Jurkat, Clone E6-1 (cell line): ENCODE results near the gene IL5RA.

ENCODE experiments used
- DNase-seq: peaks from one replicate; pipeline ENCODE4 v3.0.0-alpha.2; 2011; ENCODE audit warnings: low read depth, low spot score
- H3K4me3 ChIP-seq: 2 replicates; pipeline ENCODE4 v1.5.1; 2011; ENCODE audit warnings: mild to moderate bottlenecking, low read length, control low read depth, moderate library complexity

Gene IL5RA

DNA sequence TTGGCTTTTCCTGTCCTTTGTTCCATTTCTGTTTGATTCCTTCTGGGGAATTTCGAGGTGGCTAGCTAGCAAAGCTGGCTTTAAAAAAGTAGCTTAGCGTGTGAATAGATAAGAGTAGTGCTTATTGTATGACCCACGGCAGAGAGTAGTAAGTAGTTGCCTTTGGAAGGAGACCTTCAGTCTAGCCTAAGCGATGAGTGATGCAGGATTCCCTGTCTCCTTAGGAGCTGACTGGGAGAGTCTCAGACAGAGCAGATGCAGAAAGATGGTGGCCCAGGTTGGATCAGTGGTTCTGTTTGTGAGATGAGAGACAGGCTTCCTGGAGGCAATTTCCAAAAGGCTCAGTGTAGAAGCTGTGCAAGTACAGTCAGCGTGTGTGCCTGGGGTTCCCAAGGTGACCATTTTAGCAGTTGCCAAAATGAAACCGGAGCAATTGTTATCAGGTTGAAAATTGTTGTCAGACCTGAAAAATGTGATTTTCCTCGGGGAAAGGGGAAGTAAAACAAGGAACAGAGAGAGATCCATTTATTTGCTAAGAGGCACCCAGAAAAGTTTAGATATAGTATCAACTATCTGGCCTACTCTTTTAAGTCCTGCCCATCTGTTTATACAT lies 681 bp upstream of the IL5RA start:
- DNase-seq, result no peak
- H3K4me3 ChIP-seq, result no peak overlapping the region

- no peak overlapping the region for H3K4me3 ChIP-seq
- no peak for DNase-seq
These were observed 521 bp downstream of the IL5RA start for GRCh38 chr3:3109407-3110298.

DNA sequence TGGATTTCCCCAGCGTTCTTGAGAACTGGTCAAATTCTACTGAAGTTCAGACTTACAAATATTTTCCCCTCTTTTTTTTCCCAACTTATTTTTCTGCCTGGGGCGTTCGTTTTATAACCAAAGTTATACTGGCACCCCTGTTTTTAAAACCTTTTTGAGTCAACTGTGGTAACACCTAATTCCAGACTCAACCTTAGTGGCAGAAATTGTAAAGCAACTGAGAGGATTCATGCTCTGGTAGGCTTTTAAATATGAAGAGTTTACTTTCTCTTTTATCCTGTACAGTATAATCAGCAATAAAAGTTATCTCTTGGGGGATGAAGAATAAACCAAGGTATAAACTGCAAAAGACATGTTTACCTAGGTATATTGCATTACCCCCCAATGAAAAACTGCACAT lies 2.3 kb downstream of the IL5RA start:
- no peak for DNase-seq
- H3K4me3 ChIP-seq, result no peak overlapping the region

GRCh38 chr3:3107181-3107580 lies 3.0 kb downstream of the IL5RA start:
- no peak for DNase-seq

DNA sequence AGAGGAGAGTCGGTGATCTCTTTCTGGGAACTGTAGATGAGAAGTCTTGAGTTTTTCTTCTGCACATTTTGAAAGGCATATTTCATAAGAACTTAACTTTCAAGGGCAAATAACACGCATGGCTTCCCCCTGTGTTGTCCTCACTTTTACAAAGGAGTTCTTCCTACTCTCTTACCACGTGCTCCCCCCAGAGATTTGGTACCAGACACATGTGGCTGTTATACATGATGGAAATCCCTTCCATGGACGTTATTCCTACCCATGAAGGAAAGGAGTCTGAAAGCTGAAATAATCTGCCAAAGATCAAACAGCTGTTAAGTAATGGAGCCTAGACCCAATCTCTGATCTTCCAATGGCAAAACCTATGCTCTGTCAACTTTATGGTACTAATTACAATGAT lies 4.4 kb downstream of the IL5RA start:
- DNase-seq, result no peak
- no peak overlapping the region for H3K4me3 ChIP-seq

More at GRCh38 chr3:3107181-3107580, 3.0 kb downstream of the IL5RA start:
- no peak overlapping the region for H3K4me3 ChIP-seq

DNA sequence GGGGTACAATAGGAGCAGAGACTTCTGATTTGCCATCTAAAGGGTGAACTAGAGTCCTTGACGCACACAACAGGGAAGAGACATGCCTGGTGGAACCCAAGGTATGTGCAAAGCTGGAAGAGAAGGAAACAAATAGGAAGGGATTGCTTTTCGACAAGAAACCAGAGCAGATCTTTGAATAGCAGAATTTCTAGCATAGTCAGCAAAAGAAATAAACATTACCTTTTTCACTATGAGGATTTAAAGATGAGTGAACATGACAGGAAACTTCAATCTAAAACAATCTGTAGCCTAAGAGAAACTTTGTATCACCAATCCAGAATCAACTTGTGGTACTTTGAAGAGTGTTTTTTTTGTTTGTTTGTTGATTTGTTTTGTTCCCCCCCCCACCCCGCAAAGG lies 4.9 kb downstream of the IL5RA start:
- DNase-seq, result no peak
- H3K4me3 ChIP-seq, result no peak overlapping the region

DNA sequence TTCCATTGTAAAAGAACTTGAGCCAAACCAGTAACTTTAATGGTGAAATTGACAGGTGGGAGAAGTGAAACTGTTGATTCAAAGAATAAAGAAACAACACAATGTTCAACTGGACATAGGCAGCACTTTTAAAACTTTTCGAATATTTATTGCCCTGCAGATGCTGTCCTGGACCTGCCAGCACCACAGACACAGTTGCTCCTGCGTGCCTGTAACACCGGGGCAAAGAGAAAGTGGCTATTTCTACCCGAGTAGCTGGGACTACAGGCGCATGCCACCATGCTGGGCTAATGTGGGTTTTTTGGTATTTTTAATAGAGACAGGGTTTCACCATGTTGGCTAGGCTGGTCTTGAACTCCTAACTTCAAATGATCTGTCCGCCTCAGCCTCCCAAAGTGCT lies 7.4 kb downstream of the IL5RA start:
- no peak overlapping the region for H3K4me3 ChIP-seq
- DNase-seq, result no peak

DNA sequence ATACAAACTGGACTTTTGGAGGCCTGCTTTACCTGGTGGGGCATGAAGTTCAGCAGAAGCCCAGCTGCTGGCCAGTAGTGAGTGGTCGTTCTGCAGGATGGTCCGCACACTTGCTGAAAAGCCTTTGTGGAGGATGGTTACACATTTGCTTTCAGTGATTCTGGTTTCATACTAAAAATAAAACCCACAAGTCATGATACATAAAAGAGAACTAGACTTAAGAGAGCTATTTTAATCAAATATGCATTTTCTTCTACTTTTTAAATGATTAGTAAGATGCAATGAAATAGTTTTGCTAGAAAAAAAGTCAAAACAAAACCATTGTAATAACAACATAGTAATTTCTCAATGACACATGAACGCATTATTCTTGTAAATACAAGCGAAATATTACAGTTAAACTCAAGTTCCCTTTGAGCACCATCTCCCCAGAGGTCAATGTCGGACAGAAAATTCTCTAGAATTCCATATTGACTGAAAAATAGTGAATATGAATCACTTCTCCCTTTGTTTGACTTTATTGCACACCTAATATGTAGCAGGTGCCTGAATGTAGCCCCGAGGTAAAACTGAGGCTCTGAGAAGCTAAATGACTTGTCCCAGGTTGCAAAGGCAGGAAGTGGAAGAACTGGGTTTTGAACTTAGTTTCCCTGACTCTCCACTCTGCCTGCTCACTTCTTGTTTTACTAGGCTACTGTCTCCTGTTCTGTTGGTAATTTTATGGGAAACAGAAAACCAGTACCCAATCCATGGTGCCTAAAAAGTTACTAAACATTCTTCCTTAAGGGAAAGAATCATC lies 8.3 kb downstream of the IL5RA start:
- H3K4me3 ChIP-seq, result no peak overlapping the region
- no peak for DNase-seq

DNA sequence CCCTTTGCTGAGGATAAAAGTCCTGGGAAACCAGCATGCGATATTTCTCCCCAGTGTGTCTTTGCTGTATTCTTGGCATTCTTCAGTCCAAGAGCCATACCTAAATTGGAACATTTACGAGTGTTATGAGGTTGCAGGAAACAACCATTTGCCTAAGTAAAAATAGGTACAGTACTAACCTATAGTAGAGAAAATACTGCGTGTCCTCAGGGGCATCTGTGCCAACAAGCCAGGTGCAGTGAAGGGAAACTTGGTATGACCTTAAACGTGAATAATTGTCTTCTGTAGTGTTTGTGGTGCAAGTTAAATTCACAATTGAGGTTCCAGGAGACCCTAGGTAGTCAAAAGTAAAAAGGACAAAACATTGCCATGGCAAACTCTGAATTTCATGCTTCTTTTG lies 12.2 kb downstream of the IL5RA start:
- DNase-seq, result no peak
- no peak overlapping the region for H3K4me3 ChIP-seq

GRCh38 chr3:3089017-3089416 lies 21.2 kb downstream of the IL5RA start:
- no peak overlapping the region for H3K4me3 ChIP-seq
- no peak for DNase-seq

- no peak overlapping the region for H3K4me3 ChIP-seq
- DNase-seq, result no peak
These were observed 22.3 kb downstream of the IL5RA start for GRCh38 chr3:3087716-3088465.

DNA sequence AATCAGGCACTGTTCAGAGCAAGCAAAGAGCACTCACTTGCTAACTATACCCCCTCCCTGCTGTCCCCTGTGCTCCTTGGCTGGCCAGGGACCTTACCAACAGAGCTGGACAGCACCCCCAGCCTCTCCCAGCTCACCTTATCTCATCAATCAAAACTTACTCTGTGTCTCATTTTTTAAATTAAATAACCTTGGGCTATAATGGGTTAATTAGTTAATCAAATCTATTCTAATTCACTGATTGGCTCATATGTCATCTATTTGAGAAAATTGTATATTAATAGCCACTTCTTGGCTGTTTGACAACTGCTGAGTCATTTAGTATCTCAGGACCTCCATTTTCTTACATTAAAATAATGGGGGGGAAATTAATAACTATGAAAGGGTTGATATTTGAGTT lies 22.9 kb downstream of the IL5RA start:
- no peak for DNase-seq
- no peak overlapping the region for H3K4me3 ChIP-seq

GRCh38 chr3:3086239-3086638 lies 23.9 kb downstream of the IL5RA start:
- no peak overlapping the region for H3K4me3 ChIP-seq
- no peak for DNase-seq

DNA sequence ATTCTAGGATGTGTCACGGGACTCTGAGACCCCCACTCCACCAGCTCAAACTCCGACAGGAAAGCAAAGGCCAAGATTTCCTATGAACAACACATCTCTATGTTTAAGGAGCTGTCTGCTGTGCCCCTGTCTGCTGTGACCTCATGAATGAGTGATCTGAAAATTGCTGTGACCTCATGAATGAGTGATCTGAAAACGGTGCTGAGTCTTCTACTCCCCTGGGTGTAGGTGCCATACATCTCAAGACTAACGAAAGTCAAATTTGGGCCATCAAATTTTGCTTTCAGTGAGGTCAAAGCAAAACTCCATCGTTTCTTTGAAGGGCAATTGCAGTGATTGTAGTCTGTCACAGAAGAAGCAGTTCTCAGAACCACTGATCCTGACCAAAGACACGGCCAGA lies 24.4 kb downstream of the IL5RA start:
- H3K4me3 ChIP-seq, result no peak overlapping the region

DNA sequence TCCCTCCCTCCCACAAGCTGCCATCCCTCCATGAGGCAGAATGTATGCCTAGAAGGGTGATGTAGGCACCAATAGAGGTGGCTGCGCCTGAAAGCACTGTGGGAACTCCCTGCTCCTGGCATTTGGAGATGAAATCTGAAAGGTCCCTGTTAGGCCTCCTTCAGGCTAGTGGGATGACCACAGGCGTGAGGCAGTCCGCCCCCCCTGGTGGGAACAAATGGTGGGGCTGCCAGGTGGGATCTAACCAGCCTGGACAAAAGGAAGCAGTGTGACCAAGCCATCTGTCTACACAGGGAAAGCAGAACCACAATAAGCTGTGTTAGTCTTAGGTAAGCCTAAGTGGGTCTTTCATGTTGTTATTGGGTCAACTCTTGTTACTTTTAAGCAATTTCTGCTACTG lies 25.3 kb downstream of the IL5RA start:
- DNase-seq, result no peak

More for the DNA sequence above, 24.4 kb downstream of the IL5RA start:
- DNase-seq, result no peak

GRCh38 chr3:3082234-3082924 lies 27.8 kb downstream of the IL5RA start:
- H3K4me3 ChIP-seq, result no peak overlapping the region
- DNase-seq, result no peak

More for the DNA sequence above, 25.3 kb downstream of the IL5RA start:
- no peak overlapping the region for H3K4me3 ChIP-seq

GRCh38 chr3:3081381-3082233 lies 28.6 kb downstream of the IL5RA start:
- H3K4me3 ChIP-seq, result no peak overlapping the region
- no peak for DNase-seq

GRCh38 chr3:3080309-3080708 lies 29.9 kb downstream of the IL5RA start:
- DNase-seq, result no peak

More at GRCh38 chr3:3080309-3080708, 29.9 kb downstream of the IL5RA start:
- H3K4me3 ChIP-seq, result no peak overlapping the region
